Stimulated activated CD4-positive, alpha-beta T cell treated with anti-CD3 and anti-CD28 coated beads, Interleukin-1b, Interleukin-23, amount 100 ng/mL, for 48 hours (primary cell): ENCODE measurements around the gene ZFR.
A peak's percentile ranks its signal among the peaks of the same experiment; 100 is the strongest.
"Not testable (repeated sequence)": the region's sequence is repeated elsewhere in the genome, so short reads cannot be mapped to it uniquely, and the experiment has no call there.

ENCODE experiments used
- DNase-seq: peaks from one replicate; pipeline ENCODE4 v3.0.0-alpha.2; 2020

Gene ZFR

GRCh38 chr5:32317041-32317440, 127.5 kb downstream of the ZFR start:
- DNase-seq, result no peak

- DNase-seq, result no peak
Measured at GRCh38 chr5:32315221-32316014, 129.1 kb downstream of the ZFR start.

GRCh38 chr5:32314658-32315057, 129.9 kb downstream of the ZFR start:
- DNase-seq, result no peak

- not testable (repeated sequence) for DNase-seq
Measured at GRCh38 chr5:32314152-32314488, 130.4 kb downstream of the ZFR start.

- DNase-seq, result peak; percentile 100
Measured at GRCh38 chr5:32312595-32313332, 131.8 kb downstream of the ZFR start, which contains the start of gene MTMR12. Gene MTMR12 (minus strand): TSS chr5:32312939. CDS start chr5:32312838, 101 bp downstream.

- DNase-seq, result peak; percentile 46
Measured at GRCh38 chr5:32312197-32312594, 132.3 kb downstream of the ZFR start.

- no peak for DNase-seq
Measured at GRCh38 chr5:32311404-32312196, 132.9 kb downstream of the ZFR start.

GRCh38 chr5:32309761-32310160, 134.8 kb downstream of the ZFR start:
- no peak for DNase-seq

GRCh38 chr5:32308946-32309345, 135.6 kb downstream of the ZFR start:
- no peak for DNase-seq

GRCh38 chr5:32307769-32308194, 136.8 kb downstream of the ZFR start:
- no peak for DNase-seq

- no peak for DNase-seq
Measured at GRCh38 chr5:32304622-32305021, 139.9 kb downstream of the ZFR start.
